ENCODE measurements around the gene LHFPL2.
A peak's percentile ranks its signal among the peaks of the same experiment; 100 is the strongest.
"Not testable (repeated sequence)": the region's sequence is repeated elsewhere in the genome, so short reads cannot be mapped to it uniquely, and the experiment has no call there.

The LHFPL2 gene

DNA sequence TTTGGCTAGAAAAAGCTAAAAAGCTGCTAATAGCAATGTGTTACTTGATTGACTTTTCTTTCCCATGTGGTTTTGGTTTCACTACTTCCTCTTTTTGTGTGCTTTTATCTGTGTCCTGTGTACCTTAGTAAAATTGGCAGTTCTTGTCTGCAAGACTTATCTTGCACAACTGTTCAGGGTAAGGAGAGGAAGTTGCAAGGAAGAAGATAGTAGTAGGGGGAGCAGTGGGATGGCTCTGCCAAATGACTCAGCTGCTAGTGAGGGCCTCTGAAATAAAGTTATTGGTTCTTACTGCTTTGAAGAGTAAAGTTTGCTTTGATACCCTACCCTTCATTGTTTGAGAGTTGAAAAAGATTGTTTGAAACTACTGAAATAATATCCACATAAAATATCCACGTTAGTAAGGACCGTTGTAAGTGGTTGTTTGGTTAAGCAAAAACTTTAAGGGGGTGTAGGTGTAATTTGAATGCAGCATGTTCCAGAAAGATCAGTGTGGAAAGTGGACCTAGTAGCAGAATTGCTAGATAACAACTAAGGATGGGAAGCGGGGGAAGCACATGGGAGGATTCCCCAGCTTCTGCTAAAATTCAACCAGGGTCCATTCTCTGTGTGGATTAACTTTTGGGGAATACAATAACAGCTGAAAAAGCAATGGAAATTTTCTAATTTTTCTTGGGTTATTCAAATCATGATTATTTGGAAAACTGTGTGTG, 164.6 kb downstream of the LHFPL2 start:
- peak overlapping the region; percentile 3 for H3K27ac ChIP-seq (ENCODE audit: low read depth, low read length, severe bottlenecking)
- peaks cover 33% of the 10 kb centered on the region for H3K36me3 ChIP-seq (ENCODE audit: control insufficient read depth, insufficient read depth, low read length)
- H3K9me3 ChIP-seq (ENCODE audit: control insufficient read depth, low read length): no peaks in the 10 kb centered on the region
- H3K4me3 ChIP-seq (ENCODE audit: extremely low read depth, insufficient read depth, low read length, poor library complexity, severe bottlenecking): no peak overlapping the region
- H3K4me1 ChIP-seq (ENCODE audit: control insufficient read depth, insufficient read depth, low read length, poor library complexity, severe bottlenecking): peaks cover 9% of the 10 kb centered on the region
- 91 to 100% methylated on average over 1 of the region's 3 CpGs for WGBS, 2 experiments (ENCODE audit: insufficient coverage in 2 of 2)

DNA sequence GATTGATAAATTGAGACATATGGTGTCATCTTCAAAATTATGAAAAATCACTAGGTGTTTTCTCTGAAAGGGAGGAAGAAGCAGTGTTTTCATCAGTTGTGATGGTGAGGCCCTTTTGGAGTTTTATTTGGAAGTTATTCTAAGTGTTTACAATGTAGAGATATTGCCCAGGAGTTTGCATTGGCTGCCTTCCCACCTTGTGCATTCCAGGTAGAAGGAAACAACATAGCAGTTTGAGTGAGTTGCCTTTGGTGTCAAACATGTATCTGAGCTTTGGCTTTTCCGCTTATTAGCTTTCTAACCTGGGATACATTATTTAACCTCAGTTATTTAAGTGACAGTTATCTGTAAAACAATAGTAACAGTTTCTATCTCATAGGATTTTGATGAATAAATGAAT, 165.6 kb downstream of the LHFPL2 start:
- peaks cover 23% of the 10 kb centered on the region for H3K36me3 ChIP-seq (ENCODE audit: control insufficient read depth, insufficient read depth, low read length)
- H3K9me3 ChIP-seq (ENCODE audit: control insufficient read depth, low read length): no peaks in the 10 kb centered on the region
- H3K27ac ChIP-seq (ENCODE audit: low read depth, low read length, severe bottlenecking): no peak overlapping the region
- H3K4me1 ChIP-seq (ENCODE audit: control insufficient read depth, insufficient read depth, low read length, poor library complexity, severe bottlenecking): peaks cover 9% of the 10 kb centered on the region
- no peak overlapping the region for H3K4me3 ChIP-seq (ENCODE audit: extremely low read depth, insufficient read depth, low read length, poor library complexity, severe bottlenecking)
- WGBS, 2 experiments (ENCODE audit: insufficient coverage in 2 of 2): 100% methylated on average over 1 of the region's 1 CpG; no CpG with 5 or more reads in 1 of the 2 experiments

DNA sequence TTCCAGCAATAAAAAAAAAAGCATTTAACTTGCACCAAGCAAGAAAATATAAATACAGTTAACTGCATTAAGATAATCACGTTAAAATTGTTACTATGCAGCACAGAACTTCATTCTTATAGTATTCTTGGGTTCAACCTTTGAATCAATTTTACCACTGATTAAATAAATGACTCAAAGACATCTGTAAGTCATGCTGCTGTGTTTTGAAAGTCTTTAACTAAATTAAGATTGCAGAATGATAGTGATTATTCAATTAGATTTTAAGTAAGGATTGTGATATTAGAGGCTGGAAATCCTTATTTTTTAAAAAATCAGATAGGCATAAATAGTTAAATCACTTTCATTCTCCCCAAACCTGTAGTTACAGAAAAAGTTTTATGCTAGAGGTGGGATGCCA, 171.8 kb downstream of the LHFPL2 start:
- H3K4me1 ChIP-seq (ENCODE audit: control insufficient read depth, insufficient read depth, low read length, poor library complexity, severe bottlenecking): no peaks in the 10 kb centered on the region
- no peak overlapping the region for H3K4me3 ChIP-seq (ENCODE audit: extremely low read depth, insufficient read depth, low read length, poor library complexity, severe bottlenecking)
- WGBS, 2 experiments (ENCODE audit: insufficient coverage in 2 of 2): 80% methylated on average over 1 of the region's 1 CpG; no CpG with 5 or more reads in 1 of the 2 experiments
- H3K9me3 ChIP-seq (ENCODE audit: control insufficient read depth, low read length): no peaks in the 10 kb centered on the region
- H3K27ac ChIP-seq (ENCODE audit: low read depth, low read length, severe bottlenecking): no peak overlapping the region
- H3K36me3 ChIP-seq (ENCODE audit: control insufficient read depth, insufficient read depth, low read length): no peaks in the 10 kb centered on the region

DNA sequence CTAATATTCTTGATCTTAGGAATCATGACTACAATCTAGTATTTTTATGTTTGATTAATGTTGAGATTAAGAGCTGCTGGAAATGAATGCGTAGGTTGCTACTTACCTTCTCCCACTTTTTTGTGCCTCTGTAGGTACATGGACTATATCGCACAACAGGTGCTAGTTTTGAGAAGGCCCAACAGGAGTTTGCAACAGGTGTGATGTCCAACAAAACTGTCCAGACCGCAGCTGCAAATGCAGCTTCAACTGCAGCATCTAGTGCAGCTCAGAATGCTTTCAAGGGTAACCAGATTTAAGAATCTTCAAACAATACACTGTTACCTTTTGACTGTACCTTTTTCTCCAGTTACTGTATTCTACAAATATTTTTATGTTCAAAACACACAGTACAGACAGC, 173.2 kb downstream of the LHFPL2 start:
- no peaks in the 10 kb centered on the region for H3K9me3 ChIP-seq (ENCODE audit: control insufficient read depth, low read length)
- WGBS, 2 experiments (ENCODE audit: insufficient coverage in 2 of 2): 94 to 96% methylated on average over 3 of the region's 3 CpGs
- H3K4me1 ChIP-seq (ENCODE audit: control insufficient read depth, insufficient read depth, low read length, poor library complexity, severe bottlenecking): no peaks in the 10 kb centered on the region
- H3K4me3 ChIP-seq (ENCODE audit: extremely low read depth, insufficient read depth, low read length, poor library complexity, severe bottlenecking): no peak overlapping the region
- H3K27ac ChIP-seq (ENCODE audit: low read depth, low read length, severe bottlenecking): no peak overlapping the region
- H3K36me3 ChIP-seq (ENCODE audit: control insufficient read depth, insufficient read depth, low read length): no peaks in the 10 kb centered on the region

DNA sequence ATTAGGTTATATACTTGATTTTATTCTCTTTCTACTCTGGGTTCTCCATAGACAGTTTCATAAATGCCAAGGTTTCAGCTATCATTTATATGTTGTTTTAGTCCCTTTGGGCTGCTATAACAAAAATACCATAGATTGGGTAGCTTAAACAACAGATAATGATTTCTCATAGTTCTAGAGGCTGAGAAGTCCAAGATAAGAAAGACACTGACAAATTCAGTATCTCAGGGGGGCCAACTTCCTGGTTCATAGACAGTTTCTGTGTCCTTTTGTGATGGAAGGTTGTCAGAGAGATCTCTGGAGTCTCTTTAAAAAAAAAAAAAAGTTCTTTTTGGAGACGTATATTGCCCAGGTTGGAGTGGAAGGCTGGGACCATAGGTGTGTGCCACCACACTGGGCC, 174.8 kb downstream of the LHFPL2 start:
- no peaks in the 10 kb centered on the region for H3K36me3 ChIP-seq (ENCODE audit: control insufficient read depth, insufficient read depth, low read length)
- H3K4me1 ChIP-seq (ENCODE audit: control insufficient read depth, insufficient read depth, low read length, poor library complexity, severe bottlenecking): no peaks in the 10 kb centered on the region
- 83% methylated on average over 1 of the region's 1 CpG; no CpG with 5 or more reads in 1 of the 2 experiments for WGBS, 2 experiments (ENCODE audit: insufficient coverage in 2 of 2)
- H3K4me3 ChIP-seq (ENCODE audit: extremely low read depth, insufficient read depth, low read length, poor library complexity, severe bottlenecking): no peak overlapping the region
- H3K9me3 ChIP-seq (ENCODE audit: control insufficient read depth, low read length): no peaks in the 10 kb centered on the region
- H3K27ac ChIP-seq (ENCODE audit: low read depth, low read length, severe bottlenecking): no peak overlapping the region

DNA sequence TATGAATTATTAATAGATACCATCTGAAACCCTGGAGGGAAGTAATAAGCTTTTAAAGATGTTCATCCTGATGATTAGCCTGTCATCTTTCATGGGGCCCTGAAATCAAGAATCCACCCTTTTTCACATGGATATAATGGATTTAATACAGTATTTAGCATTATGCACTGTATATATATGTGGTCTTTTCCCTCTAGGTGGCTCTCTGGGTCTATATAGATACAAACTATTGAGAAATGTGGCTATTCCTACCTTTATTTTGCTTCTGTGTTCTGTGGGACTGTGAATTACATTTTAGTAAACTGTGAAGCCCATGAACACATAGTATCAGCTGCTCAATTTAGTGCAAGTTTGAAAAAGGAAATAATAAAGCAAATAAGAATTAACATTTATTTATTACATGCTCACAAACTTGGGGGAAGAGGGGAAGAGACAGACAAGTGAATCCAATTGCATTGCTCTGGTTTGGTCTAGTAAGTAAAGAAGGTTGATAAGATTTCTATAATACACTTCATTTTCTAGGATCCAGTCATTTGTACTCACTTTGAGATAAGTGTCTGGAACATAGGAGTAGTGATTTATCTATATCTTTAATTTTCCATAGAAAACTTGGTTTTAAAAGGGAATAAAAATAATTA, 176.0 kb downstream of the LHFPL2 start:
- Histone ChIP-seq H3K27ac (ENCODE audit: low read depth, low read length, severe bottlenecking) (no peak overlapping the region), H3K36me3 (ENCODE audit: control insufficient read depth, insufficient read depth, low read length) (no peaks in the 10 kb centered on the region), H3K4me1 (ENCODE audit: control insufficient read depth, insufficient read depth, low read length, poor library complexity, severe bottlenecking) (no peaks in the 10 kb centered on the region), H3K9me3 (ENCODE audit: control insufficient read depth, low read length) (no peaks in the 10 kb centered on the region), H3K4me3 (ENCODE audit: extremely low read depth, insufficient read depth, low read length, poor library complexity, severe bottlenecking) (no peak overlapping the region)

DNA sequence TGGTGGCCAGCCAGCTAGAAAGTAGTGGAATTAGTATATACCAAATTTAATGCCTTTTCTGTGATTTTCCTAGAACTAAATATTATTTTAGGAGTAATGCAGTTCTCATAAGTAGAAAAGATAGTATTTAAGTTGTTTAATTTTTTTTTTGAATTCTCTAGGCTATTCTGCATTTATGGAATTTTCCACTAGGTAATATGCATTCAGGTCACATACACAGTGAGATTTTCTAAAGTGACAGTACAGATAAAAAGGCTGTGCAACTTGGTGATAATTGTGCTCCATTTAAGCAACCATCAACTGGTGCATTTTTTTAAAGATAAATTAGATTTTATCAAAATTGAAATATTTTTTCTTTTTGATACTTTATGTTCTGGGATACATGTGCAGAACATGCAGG, 176.7 kb downstream of the LHFPL2 start:
- Histone ChIP-seq H3K4me3 (ENCODE audit: extremely low read depth, insufficient read depth, low read length, poor library complexity, severe bottlenecking) (no peak overlapping the region), H3K27ac (ENCODE audit: low read depth, low read length, severe bottlenecking) (no peak overlapping the region), H3K9me3 (ENCODE audit: control insufficient read depth, low read length) (no peaks in the 10 kb centered on the region), H3K4me1 (ENCODE audit: control insufficient read depth, insufficient read depth, low read length, poor library complexity, severe bottlenecking) (no peaks in the 10 kb centered on the region), H3K36me3 (ENCODE audit: control insufficient read depth, insufficient read depth, low read length) (no peaks in the 10 kb centered on the region)

DNA sequence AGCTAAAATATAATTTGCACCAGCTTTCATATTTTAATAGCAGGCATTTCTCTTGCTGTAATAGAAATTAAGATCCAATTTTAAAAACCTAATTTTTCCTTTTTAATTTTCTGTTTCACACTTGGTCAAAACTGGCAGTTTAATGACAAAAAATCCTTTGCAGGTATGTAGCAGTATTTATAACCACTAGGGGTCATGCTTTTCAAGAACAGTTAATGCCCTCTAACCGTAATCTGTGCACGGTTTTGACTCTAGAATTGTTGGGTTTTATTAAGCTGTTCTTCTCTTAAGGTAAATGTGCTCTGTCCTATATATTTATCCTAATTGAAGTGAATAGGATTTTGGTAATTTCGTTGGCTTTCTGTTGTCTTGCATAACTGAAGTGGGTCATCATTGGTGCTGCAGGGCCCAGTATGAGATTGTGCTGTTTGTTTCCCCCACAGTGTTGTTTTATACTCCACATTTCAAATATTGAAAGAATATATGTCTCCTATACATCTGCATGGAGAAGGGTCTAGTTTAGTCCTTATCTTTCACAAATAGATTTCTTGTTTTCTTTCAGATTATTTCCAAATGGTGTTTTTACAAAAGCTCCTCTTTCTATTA, 180.7 kb downstream of the LHFPL2 start:
- no peak overlapping the region for H3K27ac ChIP-seq (ENCODE audit: low read depth, low read length, severe bottlenecking)

DNA sequence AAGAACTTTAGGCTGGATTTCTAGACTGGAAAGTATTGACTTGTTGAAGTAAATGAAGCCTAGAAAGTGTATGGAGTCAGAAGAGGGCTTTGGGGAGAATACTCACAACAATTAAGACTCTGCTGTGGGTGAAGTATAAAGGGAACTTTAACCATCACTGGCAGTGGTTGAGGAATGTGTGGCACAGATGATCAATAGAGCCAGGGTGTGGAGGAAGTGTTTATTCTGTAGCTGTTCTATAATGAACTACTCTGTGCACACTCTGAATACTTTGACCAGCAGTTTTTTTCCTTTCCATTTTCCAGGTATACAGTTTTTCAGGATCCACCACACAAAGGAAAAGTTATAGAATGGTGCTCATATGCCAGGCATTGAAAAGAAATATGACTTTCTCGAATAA, 181.4 kb downstream of the LHFPL2 start:
- H3K4me3 ChIP-seq (ENCODE audit: extremely low read depth, insufficient read depth, low read length, poor library complexity, severe bottlenecking): no peak overlapping the region

More for the DNA sequence above, 180.7 kb downstream of the LHFPL2 start:
- Histone ChIP-seq H3K36me3 (ENCODE audit: control insufficient read depth, insufficient read depth, low read length) (peaks cover 8% of the 10 kb centered on the region), H3K9me3 (ENCODE audit: control insufficient read depth, low read length) (no peaks in the 10 kb centered on the region), H3K4me1 (ENCODE audit: control insufficient read depth, insufficient read depth, low read length, poor library complexity, severe bottlenecking) (no peaks in the 10 kb centered on the region), H3K4me3 (ENCODE audit: extremely low read depth, insufficient read depth, low read length, poor library complexity, severe bottlenecking) (no peak overlapping the region)
- WGBS, 2 experiments (ENCODE audit: insufficient coverage in 2 of 2): 83% methylated on average over 1 of the region's 3 CpGs; no CpG with 5 or more reads in 1 of the 2 experiments

DNA sequence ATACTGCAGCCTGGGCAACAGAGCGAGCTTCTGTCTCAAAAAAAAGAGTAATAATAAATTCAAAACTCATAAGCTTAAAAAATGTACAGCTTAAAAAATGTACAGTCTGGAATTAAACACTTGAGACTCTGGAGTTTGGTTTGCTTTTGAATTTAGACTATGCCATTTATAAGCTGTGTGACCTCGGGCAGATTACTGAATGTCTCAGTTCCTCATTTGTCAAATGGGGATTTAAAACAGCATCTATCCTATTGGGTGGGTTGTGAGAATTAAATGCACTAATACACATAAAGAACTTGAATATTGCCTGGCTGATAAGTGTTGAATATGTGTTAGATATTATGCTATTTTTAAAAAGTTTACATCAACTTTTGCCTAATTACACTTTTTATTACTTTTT, 189.7 kb downstream of the LHFPL2 start:
- Histone ChIP-seq H3K9me3 (ENCODE audit: control insufficient read depth, low read length) (no peaks in the 10 kb centered on the region), H3K4me1 (ENCODE audit: control insufficient read depth, insufficient read depth, low read length, poor library complexity, severe bottlenecking) (no peaks in the 10 kb centered on the region), H3K27ac (ENCODE audit: low read depth, low read length, severe bottlenecking) (no peak overlapping the region), H3K4me3 (ENCODE audit: extremely low read depth, insufficient read depth, low read length, poor library complexity, severe bottlenecking) (no peak overlapping the region), H3K36me3 (ENCODE audit: control insufficient read depth, insufficient read depth, low read length) (peaks cover 12% of the 10 kb centered on the region)
- no CpG with 5 or more reads among the region's 2 CpGs for WGBS, 2 experiments (ENCODE audit: insufficient coverage in 2 of 2)

More for the DNA sequence above, 181.4 kb downstream of the LHFPL2 start:
- H3K27ac ChIP-seq (ENCODE audit: low read depth, low read length, severe bottlenecking): no peak overlapping the region
- no peaks in the 10 kb centered on the region for H3K4me1 ChIP-seq (ENCODE audit: control insufficient read depth, insufficient read depth, low read length, poor library complexity, severe bottlenecking)
- peaks cover 8% of the 10 kb centered on the region for H3K36me3 ChIP-seq (ENCODE audit: control insufficient read depth, insufficient read depth, low read length)
- H3K9me3 ChIP-seq (ENCODE audit: control insufficient read depth, low read length): no peaks in the 10 kb centered on the region
- WGBS, 2 experiments (ENCODE audit: insufficient coverage in 2 of 2): no CpG with 5 or more reads among the region's 1 CpG

DNA sequence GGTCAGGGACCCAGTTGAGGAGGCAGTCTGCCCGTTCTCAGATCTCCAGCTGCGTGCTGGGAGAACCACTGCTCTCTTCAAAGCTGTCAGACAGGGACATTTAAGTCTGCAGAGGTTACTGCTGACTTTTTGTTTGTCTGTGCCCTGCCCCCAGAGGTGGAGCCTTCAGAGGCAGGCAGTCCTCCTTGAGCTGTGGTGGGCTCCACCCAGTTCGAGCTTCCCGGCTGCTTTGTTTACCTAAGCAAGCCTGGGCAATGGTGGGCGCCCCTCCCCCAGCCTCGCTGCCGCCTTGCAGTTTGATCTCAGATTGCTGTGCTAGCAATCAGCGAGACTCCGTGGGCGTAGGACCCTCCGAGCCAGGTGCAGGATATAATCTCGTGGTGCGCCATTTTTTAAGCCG, 191.1 kb downstream of the LHFPL2 start:
- not testable (repeated sequence) for H3K9me3 ChIP-seq (ENCODE audit: control insufficient read depth, low read length); H3K27ac ChIP-seq (ENCODE audit: low read depth, low read length, severe bottlenecking); H3K4me1 ChIP-seq (ENCODE audit: control insufficient read depth, insufficient read depth, low read length, poor library complexity, severe bottlenecking); H3K4me3 ChIP-seq (ENCODE audit: extremely low read depth, insufficient read depth, low read length, poor library complexity, severe bottlenecking)
- H3K36me3 ChIP-seq (ENCODE audit: control insufficient read depth, insufficient read depth, low read length): peaks cover 12% of the 10 kb centered on the region
- no CpG with 5 or more reads among the region's 14 CpGs for WGBS, 2 experiments (ENCODE audit: insufficient coverage in 2 of 2)

Data from mesodermal cell (in vitro differentiated cells).